GM19324 (cell line): ENCODE results near the gene IL1R2.
A peak's percentile ranks its signal among the peaks of the same experiment; 100 is the strongest.
"Not testable (repeated sequence)": the region's sequence is repeated elsewhere in the genome, so short reads cannot be mapped to it uniquely, and the experiment has no call there.

ENCODE experiments used
- ATAC-seq: cut with Tn5 transposase; IDR thresholded peaks from one replicate; pipeline ENCODE4 v1.9.1; 2021; ENCODE audit warnings: mild to moderate bottlenecking, moderate library complexity; ENCODE audit not compliant: unreplicated experiment, low FRiP score

Gene IL1R2

DNA sequence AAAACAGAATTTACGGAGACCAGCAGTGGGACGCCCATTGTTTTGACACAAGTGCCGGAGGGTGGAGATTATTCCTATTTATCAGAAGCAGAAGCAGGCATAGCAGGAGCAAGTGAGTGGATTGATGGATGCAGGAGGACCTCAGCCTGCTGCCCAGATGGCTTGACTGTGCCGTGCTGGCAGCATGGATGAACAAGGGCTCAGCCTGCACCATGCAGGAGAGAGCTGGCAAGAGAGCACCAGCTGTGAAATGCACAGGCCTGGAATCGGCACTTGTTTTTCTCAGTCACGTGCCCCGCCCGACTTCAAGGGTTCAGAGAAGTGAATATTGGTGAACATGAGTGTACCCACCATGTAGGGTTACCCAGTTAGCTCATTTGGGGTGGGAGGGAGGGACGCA lies 4.0 kb downstream of the IL1R2 start:
- ATAC-seq = no peak

GRCh38 chr2:101998556-101998895 lies 6.8 kb downstream of the IL1R2 start:
- ATAC-seq = no peak

DNA sequence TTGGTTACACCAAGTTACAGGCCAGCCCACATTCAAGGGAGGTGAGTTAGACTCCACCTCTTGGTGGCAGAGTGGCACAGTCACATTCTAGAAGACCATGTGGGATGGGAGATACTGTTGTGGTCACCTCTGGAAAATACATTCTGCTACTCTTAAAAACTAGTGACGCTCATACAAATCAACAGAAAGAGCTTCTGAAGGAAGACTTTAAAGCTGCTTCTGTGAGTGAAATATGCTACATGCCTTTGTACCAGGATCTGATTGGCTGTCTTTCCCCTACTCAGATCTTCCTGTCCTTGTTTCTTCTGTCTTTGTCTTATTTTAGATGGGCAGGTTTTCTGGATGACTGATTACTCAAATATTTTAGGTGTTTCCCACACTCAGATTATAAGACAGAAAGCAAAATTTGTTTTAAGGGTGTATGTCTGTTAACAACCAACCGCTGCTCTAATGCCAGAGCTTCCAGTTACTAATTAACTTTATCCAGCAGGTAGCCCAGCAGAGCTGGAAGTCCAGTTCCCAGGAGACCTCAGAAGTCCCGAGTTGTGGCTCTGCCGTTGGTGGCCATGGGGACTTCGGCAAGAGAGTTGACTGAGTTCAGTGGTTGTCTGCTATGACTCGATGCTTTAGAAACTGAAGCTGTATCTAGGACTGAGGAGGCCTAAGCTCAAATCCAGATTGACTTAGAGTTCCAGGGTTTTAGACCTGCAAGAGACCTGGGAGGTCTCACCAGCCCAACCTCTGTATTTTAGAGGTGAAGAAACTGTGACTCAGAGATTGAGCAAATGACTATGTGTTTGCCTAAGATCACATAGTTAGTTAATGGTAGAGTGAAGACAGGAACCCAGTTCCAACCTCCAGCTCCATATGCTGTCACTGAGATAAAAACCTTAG lies 7.4 kb downstream of the IL1R2 start:
- ATAC-seq = no peak

GRCh38 chr2:102000012-102000411 lies 8.3 kb downstream of the IL1R2 start:
- ATAC-seq = no peak

- no peak for ATAC-seq
Measured at GRCh38 chr2:102000813-102001766, 9.3 kb downstream of the IL1R2 start.

GRCh38 chr2:102001767-102002142 lies 10.0 kb downstream of the IL1R2 start:
- no peak for ATAC-seq

DNA sequence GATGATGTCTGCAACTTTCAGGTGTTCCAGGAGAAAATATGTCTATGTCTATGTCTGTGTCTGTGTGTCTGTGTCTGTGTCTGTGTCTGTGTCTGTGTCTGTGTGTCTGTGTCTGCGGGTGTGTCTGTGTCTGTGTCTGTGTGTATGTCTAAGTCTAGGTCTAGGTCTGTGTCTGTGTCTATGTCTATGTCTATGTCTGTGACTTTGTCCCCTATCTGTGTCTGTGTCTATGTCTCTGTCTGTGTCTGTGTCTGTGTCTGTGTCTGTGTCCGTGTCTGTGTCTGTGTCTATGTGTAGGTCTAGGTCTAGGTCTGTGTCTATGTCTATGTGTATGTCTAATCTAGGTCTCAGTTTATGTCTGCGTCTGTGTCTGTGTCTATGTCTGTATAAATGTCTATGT lies 10.5 kb downstream of the IL1R2 start:
- no peak for ATAC-seq

DNA sequence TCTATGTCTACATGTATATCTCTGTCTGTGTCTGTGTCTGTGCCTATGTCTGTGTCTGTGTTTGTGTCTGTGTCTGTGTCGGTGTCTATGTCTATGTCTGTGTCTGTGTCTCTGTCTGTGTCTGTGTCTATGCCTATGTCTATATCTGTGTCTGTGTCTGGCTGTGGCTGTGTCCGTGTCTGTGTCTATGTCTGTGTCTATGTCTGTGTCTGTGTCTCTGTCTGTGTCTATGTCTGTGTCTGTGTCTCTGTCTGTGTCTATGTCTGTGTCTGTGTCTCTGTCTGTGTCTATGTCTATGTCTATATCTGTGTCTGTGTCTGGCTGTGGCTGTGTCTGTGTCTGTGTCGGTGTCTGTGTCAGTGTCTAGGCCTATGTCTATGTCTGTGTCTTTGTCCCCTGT lies 11.1 kb downstream of the IL1R2 start:
- ATAC-seq = not testable (repeated sequence)

DNA sequence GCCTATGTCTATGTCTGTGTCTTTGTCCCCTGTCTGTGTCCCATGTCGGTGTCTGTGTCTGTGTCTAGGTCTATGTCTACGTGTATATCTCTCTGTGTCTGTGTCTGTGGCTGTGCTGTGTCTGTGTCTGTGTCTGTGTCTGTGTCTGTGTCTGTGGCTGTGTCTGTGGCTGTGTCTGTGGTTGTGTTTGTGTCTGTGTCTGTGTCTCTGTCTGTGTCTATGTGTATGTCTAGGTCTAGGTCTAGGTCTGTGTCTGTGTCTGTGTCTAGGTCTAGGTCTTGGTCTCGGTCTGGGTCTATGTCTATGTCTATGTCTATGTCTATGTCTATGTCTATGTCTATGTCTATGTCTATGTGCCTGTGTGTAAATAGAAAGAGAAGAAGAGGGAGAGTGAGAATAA lies 11.9 kb downstream of the IL1R2 start:
- no peak for ATAC-seq

- no peak for ATAC-seq
Measured at GRCh38 chr2:102004581-102004980, 12.8 kb downstream of the IL1R2 start.

- ATAC-seq = no peak
Measured at GRCh38 chr2:102005449-102005848, 13.7 kb downstream of the IL1R2 start.

GRCh38 chr2:102005989-102006885 lies 14.5 kb downstream of the IL1R2 start:
- ATAC-seq = peak; percentile 61

- ATAC-seq = no peak
Measured at GRCh38 chr2:102006886-102007278, 15.1 kb downstream of the IL1R2 start.

DNA sequence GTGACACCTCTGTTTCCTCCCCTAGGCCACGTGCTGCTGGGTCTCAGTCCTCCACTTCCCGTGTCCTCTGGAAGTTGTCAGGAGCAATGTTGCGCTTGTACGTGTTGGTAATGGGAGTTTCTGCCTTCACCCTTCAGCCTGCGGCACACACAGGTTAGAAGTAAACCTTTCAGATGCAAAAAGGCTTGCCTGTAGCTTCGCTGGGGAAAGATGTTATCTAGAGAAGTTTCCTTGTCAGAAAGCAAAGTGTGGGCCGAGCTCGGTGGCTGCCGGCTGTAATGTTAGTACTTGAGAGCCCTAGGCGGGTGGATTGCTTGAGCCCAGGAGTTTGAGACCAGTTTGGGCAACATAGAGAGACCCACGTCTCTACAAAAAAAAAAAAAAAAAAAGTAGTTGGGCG lies 16.7 kb downstream of the IL1R2 start:
- no peak for ATAC-seq

GRCh38 chr2:102009557-102009956 lies 17.8 kb downstream of the IL1R2 start:
- ATAC-seq = no peak

DNA sequence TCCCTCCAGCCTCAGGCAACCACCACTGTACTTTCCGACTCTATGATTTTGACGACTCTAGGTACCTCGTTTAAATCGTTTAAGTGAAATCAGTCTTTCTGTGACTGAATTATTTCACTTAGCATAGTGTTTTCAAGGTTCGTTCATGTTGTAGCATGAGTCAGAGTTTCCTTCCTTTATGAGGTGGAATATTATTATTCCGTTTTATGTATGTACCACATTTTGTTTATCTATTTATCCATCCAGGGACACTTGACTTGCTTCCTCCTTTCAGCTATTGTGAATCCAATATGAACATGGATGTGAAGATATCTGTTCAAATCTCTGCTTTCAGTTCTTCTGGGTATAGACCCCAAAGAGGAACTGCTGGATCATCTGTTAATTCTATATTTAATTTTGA lies 19.1 kb downstream of the IL1R2 start:
- ATAC-seq = no peak

DNA sequence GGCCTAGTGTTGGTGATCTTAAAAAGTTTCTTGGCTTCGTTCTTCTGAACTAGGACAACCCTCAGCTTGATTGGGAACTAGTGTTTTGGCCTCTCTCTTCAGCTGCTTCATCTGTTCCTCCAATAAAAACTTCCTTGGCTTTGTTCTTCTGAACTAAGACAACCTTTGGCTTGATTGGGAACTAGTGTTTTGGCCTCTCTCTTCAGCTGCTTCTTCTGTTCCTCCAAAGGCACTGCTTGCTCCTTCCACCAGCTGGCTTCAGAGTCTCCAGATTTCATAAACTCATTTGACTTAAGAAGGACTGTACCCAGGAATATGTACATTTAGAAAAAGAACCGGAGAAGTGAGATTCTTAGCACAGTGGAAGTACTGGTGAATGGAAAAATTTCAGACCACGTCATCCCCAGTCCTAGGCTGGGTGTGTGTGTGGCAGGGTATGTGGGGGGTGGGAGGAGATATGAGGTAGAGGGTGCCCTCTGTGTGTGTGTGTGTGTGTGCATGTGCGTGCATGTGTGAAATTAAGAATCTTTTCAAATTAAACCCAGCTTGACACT lies 20.4 kb downstream of the IL1R2 start:
- no peak for ATAC-seq

DNA sequence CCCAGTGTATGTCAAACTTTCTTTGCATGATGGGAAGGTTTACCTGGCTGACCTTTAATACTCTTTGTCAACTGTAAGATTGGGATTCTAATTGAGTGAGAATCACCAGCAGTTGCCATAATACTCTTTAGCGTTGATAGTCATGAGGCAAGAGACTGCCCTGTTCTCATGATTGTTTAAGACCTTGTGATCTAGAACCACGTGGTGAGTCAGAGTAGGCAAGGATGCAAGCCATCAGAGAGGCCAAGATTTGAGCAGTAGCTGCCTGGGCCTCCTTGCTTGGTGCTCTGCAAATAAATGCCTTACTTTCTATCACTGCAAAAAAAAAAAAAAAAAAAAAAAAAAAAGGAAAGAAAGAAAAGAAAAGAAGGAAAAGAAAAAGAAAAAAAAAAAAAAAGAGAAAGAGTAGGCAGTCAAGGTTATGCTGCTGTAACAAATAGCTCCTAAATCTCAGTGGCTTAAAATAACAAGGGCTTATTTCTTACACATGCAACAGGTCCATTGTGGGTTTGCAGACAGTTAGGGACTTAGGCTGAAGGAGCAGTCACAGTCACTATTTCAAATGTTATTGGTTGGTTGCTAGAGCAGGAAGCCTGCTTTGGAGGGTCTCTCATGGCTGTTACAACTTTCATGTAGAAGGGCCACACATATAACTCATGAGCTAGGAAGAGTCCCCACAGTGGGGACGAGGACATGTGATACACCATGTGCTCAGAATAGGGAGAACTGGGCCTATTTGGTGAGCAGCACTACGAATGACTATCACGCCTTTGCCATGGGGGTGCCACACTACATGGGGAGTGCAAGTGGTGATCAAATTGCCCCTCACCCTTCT lies 21.7 kb downstream of the IL1R2 start:
- ATAC-seq = no peak

GRCh38 chr2:102014041-102014345 lies 22.2 kb downstream of the IL1R2 start:
- ATAC-seq = no peak

DNA sequence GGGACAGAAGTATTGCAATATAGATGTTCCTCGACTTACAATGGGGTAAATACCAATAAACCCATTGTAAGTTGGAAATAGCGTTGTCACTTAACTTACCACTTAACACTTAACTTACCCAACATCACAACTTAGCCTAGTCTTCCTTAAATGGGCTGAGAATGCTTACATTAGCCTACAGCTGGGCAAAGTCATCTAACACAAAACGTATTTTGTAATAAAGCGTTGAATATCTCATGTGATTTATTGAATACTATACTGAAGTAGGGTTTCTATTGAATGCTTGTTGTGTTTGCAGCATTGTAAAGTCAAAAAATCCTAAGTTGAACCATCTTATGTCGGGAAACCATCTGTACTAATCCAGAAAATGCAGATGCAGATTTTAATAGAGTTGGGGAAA lies 23.6 kb downstream of the IL1R2 start:
- no peak for ATAC-seq
